MCF 10A (cell line): ENCODE data around the gene GAMT. TPM values are rescaled to one million over a fixed set of nuclear protein-coding genes. Genes with fewer than 3 reads are reported as not detected.

Experiments
- BruUV-seq: library from RNA; stranded (reverse); fragments of 400-500 nt; replicated peaks from 2 replicates; lab custom pipeline; 2021; lab: Mats Ljungman, UMichigan
- CTCF ChIA-PET: fragments of 300-600 bp; sonication (Branson Sonifier 250); formaldehyde crosslinking; extraction: SDS; loops from one replicate; lab custom pipeline; 2021; ENCODE audit warnings: antibody characterized with exemption, inconsistent platforms; lab: Yijun Ruan, JAX
- POLR2A ChIA-PET: fragments of 300-600, 350-650 bp; sonication (Branson Sonifier 250); formaldehyde crosslinking; extraction: SDS; loops from one replicate; lab custom pipeline; 2020; ENCODE audit warnings: antibody characterized with exemption, inconsistent platforms; lab: Yijun Ruan, JAX
- DNase-seq: peaks from one replicate; pipeline ENCODE4 v3.0.0-alpha.2; 2018; ENCODE audit not compliant: unreplicated experiment
- H3K27ac Mint-ChIP-seq: one replicate; pipeline ENCODE4 v1.8.0; 2022; ENCODE audit warnings: mild to moderate bottlenecking, low read depth, mixed read lengths; ENCODE audit not compliant: unreplicated experiment
- H3K27me3 Mint-ChIP-seq: one replicate; pipeline ENCODE4 v1.8.0; 2022; ENCODE audit warnings: mixed read lengths; ENCODE audit not compliant: insufficient read depth, unreplicated experiment
- H3K36me3 Mint-ChIP-seq: one replicate; pipeline ENCODE4 v1.8.0; 2022; ENCODE audit warnings: mild to moderate bottlenecking, moderate library complexity, mixed read lengths; ENCODE audit not compliant: insufficient read depth, unreplicated experiment
- H3K4me1 Mint-ChIP-seq: one replicate; pipeline ENCODE4 v1.8.0; 2022; ENCODE audit warnings: mixed read lengths; ENCODE audit not compliant: insufficient read depth, unreplicated experiment
- H3K4me3 Mint-ChIP-seq: one replicate; pipeline ENCODE4 v1.8.0; 2022; ENCODE audit warnings: mild to moderate bottlenecking, moderate library complexity, mixed read lengths; ENCODE audit not compliant: unreplicated experiment
- H3K9me3 Mint-ChIP-seq: one replicate; pipeline ENCODE4 v1.8.0; 2022; ENCODE audit warnings: mixed read lengths; ENCODE audit not compliant: unreplicated experiment
- intact Hi-C: fragments of 100-400 bp; cut with micrococcal nuclease; formaldehyde crosslinking; loops from 2 replicates; pipeline ENCODE4 v1.14.1; 2022
- total RNA-seq: library from RNA; stranded (reverse); gene quantifications from 2 replicates; pipeline ENCODE4 v1.2.3, GENCODE V29; 2022
- TF ChIP-seq, protein P1 (sequence below): fragments of 200-600 bp; IDR thresholded peaks from one replicate; pipeline ENCODE4 v1.8.0; 2022; ENCODE audit warnings: antibody characterized with exemption, mild to moderate bottlenecking; ENCODE audit not compliant: unreplicated experiment

GAMT gene
- total RNA-seq, 1 experiment from 2014 or later = 7.0 TPM

DNA sequence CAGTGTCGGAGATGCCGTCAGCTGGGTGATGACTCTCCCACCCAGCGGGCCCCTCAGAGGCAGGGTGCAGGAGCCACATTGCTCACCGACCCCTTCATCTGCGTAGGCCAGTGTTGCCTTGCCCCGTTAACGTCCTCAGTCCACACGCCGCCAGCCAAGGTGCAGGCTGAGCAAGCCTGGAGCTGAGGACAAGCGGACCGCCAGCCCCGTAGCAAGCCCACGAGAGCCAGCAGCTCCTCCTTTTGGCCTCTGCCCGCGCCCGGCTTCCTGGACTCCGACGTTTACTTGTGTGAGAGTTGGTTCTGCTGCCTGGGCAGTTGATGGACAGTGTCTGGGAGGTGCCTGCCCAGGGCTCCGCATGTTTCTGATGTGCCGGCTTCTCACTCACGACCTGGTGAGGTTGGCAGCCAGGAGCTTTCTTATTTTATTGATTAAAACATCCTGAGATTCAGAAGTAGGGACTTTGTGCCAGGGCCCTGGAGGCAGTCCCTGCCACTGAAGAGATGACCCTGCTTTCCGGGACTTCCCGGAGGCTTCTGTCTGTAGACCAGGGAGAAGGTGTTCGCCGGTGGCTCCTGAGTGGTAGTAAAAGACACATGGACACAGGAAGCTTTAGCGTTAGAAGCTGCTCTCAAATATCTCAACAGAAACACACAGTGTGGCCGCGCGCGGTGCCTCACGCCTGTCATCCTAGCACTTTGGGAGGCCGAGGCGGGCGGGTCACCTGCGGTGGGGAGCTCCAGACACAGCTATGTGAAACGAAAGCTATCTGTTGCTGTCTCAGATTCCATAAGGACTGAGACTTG, 11.9 kb upstream of the GAMT start:
- H3K9me3 Mint-ChIP-seq = no peaks in the 10 kb centered on the region
- no peak overlapping the region for H3K27ac Mint-ChIP-seq
- H3K4me1 Mint-ChIP-seq = peaks cover 40% of the 10 kb centered on the region
- ChIA-PET POLR2A (interaction anchor here (0.7 to 1.5 kb wide), 2 partner anchors 40 to 144 kb away, joined by 3 to 5 read pairs; partner anchors contain the start of gene CIRBP), CTCF (no interaction called here)
- H3K4me3 Mint-ChIP-seq = no peak overlapping the region
- no peaks in the 10 kb centered on the region for H3K27me3 Mint-ChIP-seq
- TF ChIP-seq, protein P1, sequence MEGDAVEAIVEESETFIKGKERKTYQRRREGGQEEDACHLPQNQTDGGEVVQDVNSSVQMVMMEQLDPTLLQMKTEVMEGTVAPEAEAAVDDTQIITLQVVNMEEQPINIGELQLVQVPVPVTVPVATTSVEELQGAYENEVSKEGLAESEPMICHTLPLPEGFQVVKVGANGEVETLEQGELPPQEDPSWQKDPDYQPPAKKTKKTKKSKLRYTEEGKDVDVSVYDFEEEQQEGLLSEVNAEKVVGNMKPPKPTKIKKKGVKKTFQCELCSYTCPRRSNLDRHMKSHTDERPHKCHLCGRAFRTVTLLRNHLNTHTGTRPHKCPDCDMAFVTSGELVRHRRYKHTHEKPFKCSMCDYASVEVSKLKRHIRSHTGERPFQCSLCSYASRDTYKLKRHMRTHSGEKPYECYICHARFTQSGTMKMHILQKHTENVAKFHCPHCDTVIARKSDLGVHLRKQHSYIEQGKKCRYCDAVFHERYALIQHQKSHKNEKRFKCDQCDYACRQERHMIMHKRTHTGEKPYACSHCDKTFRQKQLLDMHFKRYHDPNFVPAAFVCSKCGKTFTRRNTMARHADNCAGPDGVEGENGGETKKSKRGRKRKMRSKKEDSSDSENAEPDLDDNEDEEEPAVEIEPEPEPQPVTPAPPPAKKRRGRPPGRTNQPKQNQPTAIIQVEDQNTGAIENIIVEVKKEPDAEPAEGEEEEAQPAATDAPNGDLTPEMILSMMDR = no peak
- BruUV-seq = no TSS peak
- DNase-seq = no peak
- peaks cover 56% of the 10 kb centered on the region for H3K36me3 Mint-ChIP-seq
- intact Hi-C loops = no loop called here

DNA sequence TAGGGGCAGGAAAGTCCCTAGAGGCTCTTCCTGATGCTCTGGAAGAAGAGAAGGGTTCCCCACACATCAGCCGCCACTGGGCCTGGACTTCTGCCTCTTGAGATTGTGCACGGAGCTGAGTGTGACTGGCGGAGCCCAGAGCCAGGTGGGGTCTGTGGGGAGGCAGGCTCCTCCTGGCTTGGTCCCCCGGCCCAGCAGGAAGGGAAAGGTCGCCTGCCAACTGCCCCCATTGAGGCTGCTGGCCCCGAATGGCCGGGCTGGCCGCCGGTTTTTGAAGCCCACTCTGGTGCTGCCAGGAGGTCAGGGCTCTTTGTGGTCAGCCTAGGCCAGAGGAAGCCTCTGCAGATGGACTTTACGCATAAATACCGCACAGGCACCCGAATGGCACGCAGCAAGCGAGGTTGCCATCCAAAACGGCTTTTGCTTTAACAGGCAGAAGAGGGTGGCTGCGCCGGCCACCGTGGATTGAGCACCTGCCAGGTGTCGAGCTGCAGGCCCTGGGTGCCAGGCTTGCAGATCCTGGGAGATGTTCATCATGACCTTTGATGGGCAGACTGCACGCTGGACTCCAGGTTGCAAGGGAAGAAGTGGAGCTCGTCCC, 11.1 kb upstream of the GAMT start:
- TF ChIP-seq, protein P1 = no peak
- peak overlapping the region; percentile 71 for H3K27ac Mint-ChIP-seq
- no peaks in the 10 kb centered on the region for H3K9me3 Mint-ChIP-seq
- DNase-seq = no peak
- intact Hi-C loops = no loop called here
- no peak overlapping the region for H3K4me3 Mint-ChIP-seq
- ChIA-PET POLR2A (interaction anchor here (1.3 to 1.5 kb wide), 2 partner anchors 20 to 143 kb away, joined by 3 to 5 read pairs; partner anchors contain the start of gene CIRBP), CTCF (interaction anchor here (1.2 kb wide), 1 partner anchor 24 kb away, joined by 3 read pairs; no protein-coding TSS in a partner anchor)
- H3K36me3 Mint-ChIP-seq = peaks cover 48% of the 10 kb centered on the region
- peaks cover 40% of the 10 kb centered on the region for H3K4me1 Mint-ChIP-seq
- BruUV-seq = no TSS peak
- H3K27me3 Mint-ChIP-seq = no peaks in the 10 kb centered on the region

DNA sequence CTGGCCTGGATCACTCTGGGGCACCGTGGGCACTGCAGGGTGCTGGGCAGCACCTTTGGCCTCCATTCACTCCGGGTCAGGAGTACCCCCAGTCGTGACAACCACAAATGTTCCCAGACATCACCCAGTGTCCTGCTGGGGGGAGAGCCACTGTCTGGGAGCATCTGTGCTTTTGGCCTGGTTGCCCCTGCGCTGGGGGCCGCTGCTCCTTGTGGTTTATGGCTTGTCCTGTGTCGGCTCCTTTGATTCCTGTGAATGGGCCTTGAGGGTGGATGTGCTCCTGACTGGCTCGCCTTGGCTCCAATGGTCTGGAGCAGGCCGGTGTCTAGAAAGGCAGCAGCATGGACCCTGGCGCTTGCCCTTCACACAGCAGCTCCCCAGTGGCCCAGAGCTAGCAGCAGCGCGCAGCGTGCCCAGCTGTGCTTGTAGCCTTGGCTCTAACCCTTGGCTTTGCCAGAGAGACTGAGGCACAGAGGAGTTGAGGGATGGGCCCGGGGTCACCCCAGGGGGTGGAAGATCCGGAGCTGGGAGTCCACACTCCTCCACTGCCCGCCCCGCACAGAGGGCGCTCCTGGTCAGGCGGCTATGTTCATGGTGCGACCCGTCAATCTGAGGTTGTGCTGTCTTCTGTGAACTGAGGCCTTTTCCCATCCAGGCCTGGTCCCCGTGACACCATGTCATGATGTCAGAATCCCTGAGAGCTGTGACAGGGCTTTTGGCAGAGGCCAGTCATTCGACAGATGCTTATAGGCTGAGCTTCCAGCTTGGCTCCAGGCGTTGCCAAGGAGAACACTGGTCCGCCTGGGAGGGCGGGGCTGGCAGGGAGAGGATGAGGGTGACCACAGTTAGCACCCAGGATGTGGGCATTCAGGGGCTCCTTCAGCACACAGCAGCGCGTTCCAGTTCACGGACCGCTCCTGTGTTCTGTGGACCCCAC, 10.2 kb upstream of the GAMT start:
- peak overlapping the region; percentile 71 for H3K27ac Mint-ChIP-seq
- H3K27me3 Mint-ChIP-seq = no peaks in the 10 kb centered on the region
- intact Hi-C loops = no loop called here
- CTCF ChIA-PET = interaction anchor here (1.2 kb wide), 1 partner anchor 25 kb away, joined by 3 read pairs; no protein-coding TSS in a partner anchor
- no TSS peak for BruUV-seq
- peaks cover 39% of the 10 kb centered on the region for H3K36me3 Mint-ChIP-seq
- no peak for DNase-seq
- TF ChIP-seq, protein P1 = no peak
- no peak overlapping the region for H3K4me3 Mint-ChIP-seq
- POLR2A ChIA-PET = interaction anchor here (0.7 to 1.5 kb wide), 3 partner anchors 21 to 142 kb away, joined by 3 to 5 read pairs (median 3); partner anchors contain the start of gene CIRBP
- H3K4me1 Mint-ChIP-seq = peaks cover 40% of the 10 kb centered on the region
- H3K9me3 Mint-ChIP-seq = no peaks in the 10 kb centered on the region
